Stomach smooth muscle (tissue), 2 donors: ENCODE data around the gene CCNY.

Experiments used
- H3K27ac ChIP-seq: one replicate; pipeline ENCODE4 v1.7.0; 2013; ENCODE audit warnings: mild to moderate bottlenecking, low read length, inconsistent platforms
- H3K27me3 ChIP-seq, 2 donors: one replicate each; pipeline ENCODE4 v1.7.0; 2013; ENCODE audit warnings: low read length in 2 of 2; ENCODE audit not compliant: insufficient read depth in 2 of 2, control insufficient read depth in 1 of 2
- H3K36me3 ChIP-seq, 2 donors: one replicate each; pipeline ENCODE4 v1.7.0; 2013; ENCODE audit warnings: low read length in 2 of 2; ENCODE audit not compliant: control insufficient read depth in 2 of 2, insufficient read depth in 2 of 2
- H3K4me1 ChIP-seq: one replicate; pipeline ENCODE4 v1.7.0; 2013; ENCODE audit warnings: low read length; ENCODE audit not compliant: control insufficient read depth, insufficient read depth
- H3K4me3 ChIP-seq, 2 donors: one replicate each; pipeline ENCODE4 v1.7.0; 2013; ENCODE audit warnings: low read length in 2 of 2
- H3K9ac ChIP-seq, 2 donors: one replicate each; pipeline ENCODE4 v1.7.0; 2013; ENCODE audit warnings: low read length in 2 of 2, mild to moderate bottlenecking in 1 of 2
- H3K9me3 ChIP-seq, 2 donors: one replicate each; pipeline ENCODE4 v1.7.0; 2013; ENCODE audit warnings: low read length in 2 of 2; ENCODE audit not compliant: control insufficient read depth in 2 of 2
- donor health status: healthy.
- donor health status: Pancreatic carcinoma.

The CCNY gene

GRCh38 chr10:35585356-35585755 lies 249.0 kb downstream of the CCNY start:
- H3K4me1 ChIP-seq, result no peaks in the 10 kb centered on the region
- H3K9me3 ChIP-seq, result no peaks in the 10 kb centered on the region
- peaks cover 0 to 6% of the 10 kb centered on the region in 2 donors for H3K27me3 ChIP-seq
- no peak overlapping the region for H3K27ac ChIP-seq
- no peaks in the 10 kb centered on the region for H3K36me3 ChIP-seq
- no peak overlapping the region for H3K9ac ChIP-seq
- no peak overlapping the region for H3K4me3 ChIP-seq

GRCh38 chr10:35585903-35586535 lies 249.7 kb downstream of the CCNY start:
- Histone ChIP-seq H3K4me3 (no peak overlapping the region), H3K4me1 (no peaks in the 10 kb centered on the region)

GRCh38 chr10:35588836-35589235 lies 252.5 kb downstream of the CCNY start:
- Histone ChIP-seq H3K4me1 (no peaks in the 10 kb centered on the region), H3K27me3 (peaks cover 0 to 3% of the 10 kb centered on the region in 2 donors), H3K9ac (no peak overlapping the region), H3K27ac (no peak overlapping the region), H3K4me3 (no peak overlapping the region), H3K9me3 (no peaks in the 10 kb centered on the region), H3K36me3 (no peaks in the 10 kb centered on the region)

More at GRCh38 chr10:35585903-35586535, 249.7 kb downstream of the CCNY start:
- Histone ChIP-seq H3K27ac (no peak overlapping the region), H3K36me3 (no peaks in the 10 kb centered on the region), H3K9me3 (no peaks in the 10 kb centered on the region), H3K27me3 (peaks cover 0 to 3% of the 10 kb centered on the region in 2 donors), H3K9ac (no peak overlapping the region)

- H3K4me3 ChIP-seq, result no peak overlapping the region
- no peak overlapping the region for H3K27ac ChIP-seq
- no peak overlapping the region for H3K9ac ChIP-seq
- H3K27me3 ChIP-seq, result no peaks in the 10 kb centered on the region
- H3K9me3 ChIP-seq, result no peaks in the 10 kb centered on the region
- no peaks in the 10 kb centered on the region for H3K4me1 ChIP-seq
- no peaks in the 10 kb centered on the region for H3K36me3 ChIP-seq
Measured at GRCh38 chr10:35592441-35592840, 256.1 kb downstream of the CCNY start.

DNA sequence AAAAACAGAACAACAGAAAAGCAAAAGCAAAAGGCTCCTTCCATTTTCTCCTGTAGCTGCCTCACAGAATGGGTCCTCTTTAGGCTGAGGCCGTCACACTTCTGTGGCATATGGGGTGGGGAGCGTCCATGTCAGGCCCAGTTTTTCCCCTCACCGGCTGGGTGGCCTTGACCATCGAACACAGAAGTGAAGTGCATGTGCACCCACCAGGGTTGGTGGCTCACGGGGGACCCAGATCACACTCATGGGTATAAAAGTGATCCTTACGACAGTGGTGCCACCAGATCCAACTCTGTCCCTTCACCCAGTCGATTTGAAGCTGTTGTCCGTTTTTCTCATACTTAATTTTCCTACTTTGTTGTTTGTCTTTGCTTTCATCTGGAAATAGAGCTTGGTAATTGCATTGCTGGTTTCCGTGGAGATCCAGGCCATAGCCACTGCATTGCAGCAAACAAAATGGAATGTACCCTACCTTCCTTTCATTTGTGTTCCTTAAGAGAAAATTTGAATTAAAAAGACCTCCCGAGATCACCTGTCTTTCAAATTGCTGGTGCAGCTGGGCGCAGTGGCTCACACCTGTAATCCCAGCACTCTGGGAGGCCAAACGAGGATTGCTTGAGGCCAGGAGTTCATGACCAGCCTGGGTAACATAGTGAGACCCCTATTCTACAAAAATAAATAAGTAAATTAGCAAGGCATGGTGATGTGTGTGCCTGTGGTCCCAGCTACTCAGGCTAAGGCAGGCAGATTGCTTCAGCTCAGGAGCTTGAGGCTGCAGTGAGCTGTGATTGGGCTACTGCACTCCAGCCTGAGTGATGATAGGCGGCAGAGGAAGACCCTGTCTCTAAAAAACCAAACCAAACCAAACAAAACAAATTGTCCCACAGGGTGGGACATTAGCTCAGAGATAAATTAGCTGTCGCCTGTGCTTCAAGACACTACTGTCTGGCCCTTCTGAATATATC lies 258.1 kb downstream of the CCNY start:
- H3K36me3 ChIP-seq, result no peaks in the 10 kb centered on the region
- peaks cover 0 to under 1% of the 10 kb centered on the region in 2 donors for H3K27me3 ChIP-seq
- no peak overlapping the region for H3K27ac ChIP-seq
- H3K9ac ChIP-seq, result no peak overlapping the region
- H3K4me3 ChIP-seq, result no peak overlapping the region
- H3K4me1 ChIP-seq, result no peaks in the 10 kb centered on the region
- no peaks in the 10 kb centered on the region for H3K9me3 ChIP-seq

DNA sequence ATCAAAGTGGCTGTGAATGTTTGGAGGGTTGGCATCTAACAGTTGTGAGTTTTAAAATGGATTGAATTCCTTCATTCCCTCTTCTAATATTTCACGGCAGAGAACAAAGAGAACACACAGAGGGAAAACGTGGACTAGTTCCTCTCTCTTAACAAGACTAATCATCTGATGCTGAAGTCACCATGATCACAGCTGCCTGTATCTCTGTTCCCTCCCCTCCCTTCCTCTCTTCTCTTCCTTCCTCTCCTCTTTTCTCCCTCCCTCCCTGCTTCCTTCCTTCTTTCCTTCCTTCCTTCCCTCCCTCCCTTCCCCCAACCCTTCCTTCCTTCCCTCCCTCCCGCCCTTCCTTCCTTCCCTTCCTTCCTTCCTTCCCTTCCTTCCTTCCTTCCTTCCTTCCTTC lies 258.8 kb downstream of the CCNY start:
- H3K4me1 ChIP-seq, result no peaks in the 10 kb centered on the region
- no peak overlapping the region for H3K9ac ChIP-seq
- H3K27ac ChIP-seq, result no peak overlapping the region
- H3K36me3 ChIP-seq, result no peaks in the 10 kb centered on the region
- H3K4me3 ChIP-seq, result no peak overlapping the region
- H3K27me3 ChIP-seq, result peaks cover 0 to 6% of the 10 kb centered on the region in 2 donors
- no peaks in the 10 kb centered on the region for H3K9me3 ChIP-seq

- no peaks in the 10 kb centered on the region for H3K9me3 ChIP-seq
Measured at GRCh38 chr10:35598379-35598778, 262.1 kb downstream of the CCNY start.

GRCh38 chr10:35600193-35600592 lies 263.9 kb downstream of the CCNY start:
- Histone ChIP-seq H3K9ac (no peak overlapping the region), H3K27ac (no peak overlapping the region), H3K27me3 (peaks cover 3 to 13% of the 10 kb centered on the region in 2 donors), H3K36me3 (no peaks in the 10 kb centered on the region), H3K4me3 (no peak overlapping the region), H3K9me3 (no peaks in the 10 kb centered on the region), H3K4me1 (no peaks in the 10 kb centered on the region)

More at GRCh38 chr10:35598379-35598778, 262.1 kb downstream of the CCNY start:
- no peak overlapping the region for H3K9ac ChIP-seq
- peaks cover 0 to 8% of the 10 kb centered on the region in 2 donors for H3K27me3 ChIP-seq
- H3K4me3 ChIP-seq, result no peak overlapping the region
- no peaks in the 10 kb centered on the region for H3K36me3 ChIP-seq
- H3K4me1 ChIP-seq, result no peaks in the 10 kb centered on the region
- H3K27ac ChIP-seq, result no peak overlapping the region

GRCh38 chr10:35605191-35605590 lies 268.9 kb downstream of the CCNY start, which contains the start of gene GJD4:
Gene GJD4, plus strand, starts transcription at chr10:35605341. Its CDS starts 227 bp downstream, at chr10:35605568.
- no peak within 1 kb of the TSS for H3K4me3 ChIP-seq
- H3K9me3 ChIP-seq, result no peaks in the 10 kb centered on the region
- H3K9ac ChIP-seq, result no peak within 1 kb of the TSS
- H3K4me1 ChIP-seq, result peaks cover 4% of the 10 kb centered on the region
- H3K36me3 ChIP-seq, result no peaks in the 10 kb centered on the region
- H3K27ac ChIP-seq, result no peak within 1 kb of the TSS
- H3K27me3 ChIP-seq, result peaks cover 19 to 26% of the 10 kb centered on the region in 2 donors

DNA sequence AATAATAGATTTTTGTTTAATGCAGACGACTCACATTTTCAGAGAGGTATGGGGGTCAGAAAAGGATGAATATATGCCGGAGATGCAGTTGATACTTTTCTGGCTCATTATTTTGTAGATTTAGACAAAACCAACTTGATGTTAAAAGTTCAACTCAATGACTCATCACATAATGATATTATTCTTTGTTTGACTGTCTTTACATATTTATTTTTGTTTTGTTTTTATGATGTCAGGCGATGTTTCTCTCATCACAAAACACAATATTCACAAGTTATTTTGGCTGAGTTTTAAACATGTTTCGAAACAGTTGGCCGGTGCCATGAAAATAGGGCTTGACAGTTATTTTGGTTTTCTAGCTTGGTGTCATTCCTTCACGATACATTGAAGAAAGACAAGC lies 270.1 kb downstream of the CCNY start:
- Histone ChIP-seq H3K4me3 (no peak overlapping the region), H3K27ac (no peak overlapping the region), H3K9ac (no peak overlapping the region), H3K4me1 (peaks cover 4% of the 10 kb centered on the region), H3K36me3 (no peaks in the 10 kb centered on the region), H3K9me3 (no peaks in the 10 kb centered on the region), H3K27me3 (peaks cover 22 to 26% of the 10 kb centered on the region in 2 donors)
